GM21528 (cell line): ENCODE results near the gene HYPK.
"Not testable (repeated sequence)": the region's sequence is repeated elsewhere in the genome, so short reads cannot be mapped to it uniquely, and the experiment has no call there.

Source experiments
- ATAC-seq: cut with Tn5 transposase; IDR thresholded peaks from one replicate; pipeline ENCODE4 v1.9.1; 2021; ENCODE audit warnings: mild to moderate bottlenecking, moderate library complexity; ENCODE audit not compliant: unreplicated experiment, low FRiP score

The HYPK gene

GRCh38 chr15:43831519-43832052 is 31.2 kb downstream of the HYPK start:
- not testable (repeated sequence) for ATAC-seq

GRCh38 chr15:43832485-43832884 is 32.1 kb downstream of the HYPK start:
- ATAC-seq, result not testable (repeated sequence)

GRCh38 chr15:43845421-43845820 is 45.0 kb downstream of the HYPK start:
- ATAC-seq, result no peak

- no peak for ATAC-seq
These were observed 50.9 kb downstream of the HYPK start for GRCh38 chr15:43851251-43851650.

- no peak for ATAC-seq
These were observed 52.2 kb downstream of the HYPK start for GRCh38 chr15:43852607-43853006.
